WTC11 (cell line): ENCODE results near the gene ABCB6. TPM values are rescaled to one million over a fixed set of nuclear protein-coding genes. Genes with fewer than 3 reads are reported as not detected.
A peak's percentile ranks its signal among the peaks of the same experiment; 100 is the strongest.

Source experiments
- ATAC-seq: fragments of 200-7000 bp; cut with Tn5 transposase; 2 replicates; pipeline ENCODE4 v1.10.0; 2021; ENCODE audit warnings: mild to moderate bottlenecking, moderate library complexity
- CTCF ChIA-PET: fragments of 300-600 bp; sonication (Branson Sonifier 250); formaldehyde crosslinking; loops from one replicate; lab custom pipeline; 2021; ENCODE audit warnings: antibody characterized with exemption; lab: Charles Lee
- POLR2A ChIA-PET: fragments of 350-600 bp; sonication (Branson Sonifier 250); formaldehyde crosslinking; loops from one replicate; lab custom pipeline; 2021; ENCODE audit warnings: antibody characterized with exemption; lab: Charles Lee
- DNase-seq: peaks from one replicate; pipeline ENCODE4 v3.0.0; 2021; ENCODE audit warnings: low spot score
- H3K27ac Mint-ChIP-seq: 2 replicates; pipeline ENCODE4 v1.8.0; 2021; ENCODE audit warnings: mixed read lengths
- H3K27me3 Mint-ChIP-seq: 2 replicates; pipeline ENCODE4 v1.8.0; 2021; ENCODE audit warnings: low read depth, mild to moderate bottlenecking, moderate library complexity, mixed read lengths
- H3K36me3 Mint-ChIP-seq: 2 replicates; pipeline ENCODE4 v1.8.0; 2021; ENCODE audit warnings: mixed read lengths
- H3K4me1 Mint-ChIP-seq: 2 replicates; pipeline ENCODE4 v1.8.0; 2022; ENCODE audit warnings: mixed read lengths
- H3K4me3 Mint-ChIP-seq: 2 replicates; pipeline ENCODE4 v1.8.0; 2021; ENCODE audit warnings: mild to moderate bottlenecking, moderate library complexity, mixed read lengths
- H3K9me3 Mint-ChIP-seq: 2 replicates; pipeline ENCODE4 v1.8.0; 2021; ENCODE audit warnings: mixed read lengths
- EMX1 ChIP-seq: fragments of 250-450 bp; sonication (Bioruptor Pico); IDR thresholded peaks from 2 replicates; pipeline ENCODE4 v1.8.0; 2021; ENCODE audit warnings: mild to moderate bottlenecking
- HMGA2 ChIP-seq: fragments of 250-450 bp; sonication (Bioruptor Pico); IDR thresholded peaks from 2 replicates; pipeline ENCODE4 v1.4.0; 2021; ENCODE audit warnings: mild to moderate bottlenecking, moderate library complexity
- IRF2 ChIP-seq: sonication (generic); formaldehyde crosslinking; IDR thresholded peaks from 2 replicates; pipeline ENCODE4 v1.8.0; 2022; ENCODE audit warnings: low read depth, missing genetic modification reagents, borderline replicate concordance
- KAT7 ChIP-seq: sonication (generic); formaldehyde crosslinking; IDR thresholded peaks from 2 replicates; pipeline ENCODE4 v1.8.1; 2023; ENCODE audit warnings: missing genetic modification reagents, mild to moderate bottlenecking, borderline replicate concordance
- OVOL2 ChIP-seq: fragments of 250-450 bp; sonication (Bioruptor Pico); IDR thresholded peaks from 2 replicates; pipeline ENCODE4 v1.9.0; 2021; ENCODE audit warnings: mild to moderate bottlenecking, borderline replicate concordance
- ZNF219 ChIP-seq: sonication (generic); formaldehyde crosslinking; IDR thresholded peaks from 2 replicates; pipeline ENCODE4 v1.8.0; 2023; ENCODE audit warnings: missing genetic modification reagents, mild to moderate bottlenecking, borderline replicate concordance
- total RNA-seq: library from RNA; stranded (reverse); gene quantifications from 3 replicates; pipeline ENCODE4 v1.2.3, GENCODE V29; 2021
- TF ChIP-seq, protein P1 (sequence below): sonication (generic); formaldehyde crosslinking; IDR thresholded peaks from 2 replicates; pipeline ENCODE4 v1.8.1; 2022; ENCODE audit warnings: mild to moderate bottlenecking, missing genetic modification reagents, moderate library complexity, borderline replicate concordance
- TF ChIP-seq, protein P2 (sequence below): sonication (generic); formaldehyde crosslinking; IDR thresholded peaks from 2 replicates; pipeline ENCODE4 v1.8.0; 2022; ENCODE audit warnings: mild to moderate bottlenecking, missing genetic modification reagents
- TF ChIP-seq, protein P3 (sequence below): sonication (generic); formaldehyde crosslinking; IDR thresholded peaks from 2 replicates; pipeline ENCODE4 v1.8.1; 2023; ENCODE audit warnings: mild to moderate bottlenecking, missing genetic modification reagents, borderline replicate concordance
- TF ChIP-seq, protein P4 (sequence below): sonication (generic); formaldehyde crosslinking; IDR thresholded peaks from 2 replicates; pipeline ENCODE4 v1.8.0; 2023; ENCODE audit warnings: mild to moderate bottlenecking, missing genetic modification reagents
- TF ChIP-seq, protein P5 (sequence below): fragments of 200-600 bp; IDR thresholded peaks from 2 replicates; pipeline ENCODE4 v1.8.0; 2022; ENCODE audit warnings: antibody characterized with exemption
- TF ChIP-seq, protein P6 (sequence below): fragments of 250-450 bp; sonication (Bioruptor Pico); IDR thresholded peaks from 2 replicates; pipeline ENCODE4 v1.8.0; 2021; ENCODE audit warnings: mild to moderate bottlenecking

The ABCB6 gene
- total RNA-seq, 1 experiment from 2014 or later = 44.8 TPM

DNA sequence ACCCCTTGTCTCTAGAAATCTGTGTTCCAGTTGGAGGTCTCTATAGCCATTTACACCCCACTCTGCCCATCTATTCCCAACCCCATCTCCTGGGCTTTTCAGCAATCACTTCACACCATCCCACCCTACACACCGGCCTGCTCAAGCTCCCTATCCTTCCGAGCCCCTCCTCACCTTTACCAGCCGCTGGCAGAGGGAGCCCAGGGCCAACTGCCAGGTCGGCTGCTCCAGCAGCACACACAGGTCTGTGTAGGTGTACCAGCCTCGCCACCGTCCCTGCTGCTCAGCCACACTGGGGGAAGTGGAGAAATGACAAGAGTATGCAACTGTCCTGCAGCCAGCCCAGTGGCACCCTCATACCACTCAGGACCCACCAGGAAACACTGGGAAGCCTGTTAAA, 45.6 kb downstream of the ABCB6 start (continued):
- no peak for TF ChIP-seq HMGA2
- TF ChIP-seq, all 79 proteins: peak for 0

DNA sequence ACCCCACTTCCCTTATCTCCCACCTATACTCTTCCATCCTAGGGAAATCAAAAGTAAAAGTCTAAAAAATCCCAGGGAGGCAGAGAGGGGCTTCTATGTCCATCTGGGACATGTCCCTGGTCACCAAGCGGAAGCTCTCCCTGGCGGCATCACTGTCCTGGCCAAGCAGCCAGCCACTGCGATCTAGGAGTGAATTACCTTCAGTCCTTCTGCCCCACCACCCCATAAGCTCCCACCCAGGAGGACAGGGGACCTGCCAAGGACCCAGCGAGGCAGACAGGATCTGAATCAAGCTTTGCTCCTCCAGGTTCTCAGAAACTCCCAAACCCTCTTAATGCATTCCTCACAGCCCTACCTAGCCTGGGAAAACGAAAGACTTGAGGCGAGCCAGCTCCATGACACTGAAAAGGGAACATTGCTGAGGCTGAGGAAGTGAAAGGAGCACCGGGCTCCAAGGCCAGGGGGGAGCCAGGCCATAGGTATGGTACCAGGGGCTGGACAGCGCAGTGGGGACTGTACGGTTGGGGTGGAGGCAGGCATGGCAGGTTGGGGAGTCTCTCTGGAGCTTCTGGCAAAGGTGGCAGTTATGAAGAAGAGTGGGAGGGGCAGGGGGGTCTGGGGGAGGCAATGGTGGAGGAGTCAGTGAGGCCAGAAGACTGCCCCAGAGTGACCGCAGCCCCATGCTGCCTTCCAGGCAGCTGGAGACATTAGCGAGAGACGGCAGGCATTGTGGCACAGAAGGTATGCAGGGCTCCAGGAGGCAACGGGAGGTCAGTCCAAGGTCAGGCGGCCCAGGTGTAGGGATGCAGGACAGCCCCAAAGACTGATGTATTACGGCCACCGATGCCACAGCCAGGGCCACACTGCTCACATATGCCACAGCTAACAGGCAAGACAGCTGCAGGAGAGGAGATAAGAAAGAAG, 46.3 kb downstream of the ABCB6 start:
- TF ChIP-seq KAT7 (CRISPR knock-in tag) = no peak
- TF ChIP-seq, protein P1, sequence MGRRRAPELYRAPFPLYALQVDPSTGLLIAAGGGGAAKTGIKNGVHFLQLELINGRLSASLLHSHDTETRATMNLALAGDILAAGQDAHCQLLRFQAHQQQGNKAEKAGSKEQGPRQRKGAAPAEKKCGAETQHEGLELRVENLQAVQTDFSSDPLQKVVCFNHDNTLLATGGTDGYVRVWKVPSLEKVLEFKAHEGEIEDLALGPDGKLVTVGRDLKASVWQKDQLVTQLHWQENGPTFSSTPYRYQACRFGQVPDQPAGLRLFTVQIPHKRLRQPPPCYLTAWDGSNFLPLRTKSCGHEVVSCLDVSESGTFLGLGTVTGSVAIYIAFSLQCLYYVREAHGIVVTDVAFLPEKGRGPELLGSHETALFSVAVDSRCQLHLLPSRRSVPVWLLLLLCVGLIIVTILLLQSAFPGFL = no peak
- TF ChIP-seq, protein P2, sequence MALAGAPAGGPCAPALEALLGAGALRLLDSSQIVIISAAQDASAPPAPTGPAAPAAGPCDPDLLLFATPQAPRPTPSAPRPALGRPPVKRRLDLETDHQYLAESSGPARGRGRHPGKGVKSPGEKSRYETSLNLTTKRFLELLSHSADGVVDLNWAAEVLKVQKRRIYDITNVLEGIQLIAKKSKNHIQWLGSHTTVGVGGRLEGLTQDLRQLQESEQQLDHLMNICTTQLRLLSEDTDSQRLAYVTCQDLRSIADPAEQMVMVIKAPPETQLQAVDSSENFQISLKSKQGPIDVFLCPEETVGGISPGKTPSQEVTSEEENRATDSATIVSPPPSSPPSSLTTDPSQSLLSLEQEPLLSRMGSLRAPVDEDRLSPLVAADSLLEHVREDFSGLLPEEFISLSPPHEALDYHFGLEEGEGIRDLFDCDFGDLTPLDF (CRISPR knock-in tag) = no peak
- TF ChIP-seq IRF2 (CRISPR knock-in tag) = no peak
- TF ChIP-seq, protein P3, sequence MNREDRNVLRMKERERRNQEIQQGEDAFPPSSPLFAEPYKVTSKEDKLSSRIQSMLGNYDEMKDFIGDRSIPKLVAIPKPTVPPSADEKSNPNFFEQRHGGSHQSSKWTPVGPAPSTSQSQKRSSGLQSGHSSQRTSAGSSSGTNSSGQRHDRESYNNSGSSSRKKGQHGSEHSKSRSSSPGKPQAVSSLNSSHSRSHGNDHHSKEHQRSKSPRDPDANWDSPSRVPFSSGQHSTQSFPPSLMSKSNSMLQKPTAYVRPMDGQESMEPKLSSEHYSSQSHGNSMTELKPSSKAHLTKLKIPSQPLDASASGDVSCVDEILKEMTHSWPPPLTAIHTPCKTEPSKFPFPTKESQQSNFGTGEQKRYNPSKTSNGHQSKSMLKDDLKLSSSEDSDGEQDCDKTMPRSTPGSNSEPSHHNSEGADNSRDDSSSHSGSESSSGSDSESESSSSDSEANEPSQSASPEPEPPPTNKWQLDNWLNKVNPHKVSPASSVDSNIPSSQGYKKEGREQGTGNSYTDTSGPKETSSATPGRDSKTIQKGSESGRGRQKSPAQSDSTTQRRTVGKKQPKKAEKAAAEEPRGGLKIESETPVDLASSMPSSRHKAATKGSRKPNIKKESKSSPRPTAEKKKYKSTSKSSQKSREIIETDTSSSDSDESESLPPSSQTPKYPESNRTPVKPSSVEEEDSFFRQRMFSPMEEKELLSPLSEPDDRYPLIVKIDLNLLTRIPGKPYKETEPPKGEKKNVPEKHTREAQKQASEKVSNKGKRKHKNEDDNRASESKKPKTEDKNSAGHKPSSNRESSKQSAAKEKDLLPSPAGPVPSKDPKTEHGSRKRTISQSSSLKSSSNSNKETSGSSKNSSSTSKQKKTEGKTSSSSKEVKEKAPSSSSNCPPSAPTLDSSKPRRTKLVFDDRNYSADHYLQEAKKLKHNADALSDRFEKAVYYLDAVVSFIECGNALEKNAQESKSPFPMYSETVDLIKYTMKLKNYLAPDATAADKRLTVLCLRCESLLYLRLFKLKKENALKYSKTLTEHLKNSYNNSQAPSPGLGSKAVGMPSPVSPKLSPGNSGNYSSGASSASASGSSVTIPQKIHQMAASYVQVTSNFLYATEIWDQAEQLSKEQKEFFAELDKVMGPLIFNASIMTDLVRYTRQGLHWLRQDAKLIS (CRISPR knock-in tag) = no peak
- no peak for TF ChIP-seq ZNF219 (CRISPR knock-in tag)
- no peak for TF ChIP-seq OVOL2
- no peak for TF ChIP-seq EMX1 (CRISPR knock-in tag)
- TF ChIP-seq, protein P4, sequence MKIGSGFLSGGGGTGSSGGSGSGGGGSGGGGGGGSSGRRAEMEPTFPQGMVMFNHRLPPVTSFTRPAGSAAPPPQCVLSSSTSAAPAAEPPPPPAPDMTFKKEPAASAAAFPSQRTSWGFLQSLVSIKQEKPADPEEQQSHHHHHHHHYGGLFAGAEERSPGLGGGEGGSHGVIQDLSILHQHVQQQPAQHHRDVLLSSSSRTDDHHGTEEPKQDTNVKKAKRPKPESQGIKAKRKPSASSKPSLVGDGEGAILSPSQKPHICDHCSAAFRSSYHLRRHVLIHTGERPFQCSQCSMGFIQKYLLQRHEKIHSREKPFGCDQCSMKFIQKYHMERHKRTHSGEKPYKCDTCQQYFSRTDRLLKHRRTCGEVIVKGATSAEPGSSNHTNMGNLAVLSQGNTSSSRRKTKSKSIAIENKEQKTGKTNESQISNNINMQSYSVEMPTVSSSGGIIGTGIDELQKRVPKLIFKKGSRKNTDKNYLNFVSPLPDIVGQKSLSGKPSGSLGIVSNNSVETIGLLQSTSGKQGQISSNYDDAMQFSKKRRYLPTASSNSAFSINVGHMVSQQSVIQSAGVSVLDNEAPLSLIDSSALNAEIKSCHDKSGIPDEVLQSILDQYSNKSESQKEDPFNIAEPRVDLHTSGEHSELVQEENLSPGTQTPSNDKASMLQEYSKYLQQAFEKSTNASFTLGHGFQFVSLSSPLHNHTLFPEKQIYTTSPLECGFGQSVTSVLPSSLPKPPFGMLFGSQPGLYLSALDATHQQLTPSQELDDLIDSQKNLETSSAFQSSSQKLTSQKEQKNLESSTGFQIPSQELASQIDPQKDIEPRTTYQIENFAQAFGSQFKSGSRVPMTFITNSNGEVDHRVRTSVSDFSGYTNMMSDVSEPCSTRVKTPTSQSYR (CRISPR knock-in tag) = no peak
- no peak for ATAC-seq
- peaks cover 14% of the 10 kb centered on the region for H3K4me1 Mint-ChIP-seq
- no peak overlapping the region for H3K4me3 Mint-ChIP-seq
- DNase-seq = no peak
- CTCF ChIA-PET = interaction anchor here (0.5 to 4.0 kb wide), 9 partner anchors 10 to 857 kb away, joined by 3 to 15 read pairs (median 4); partner anchors contain the start of genes ABCB6 and ZFAND2B
- no peaks in the 10 kb centered on the region for H3K27me3 Mint-ChIP-seq
- POLR2A ChIA-PET = interaction anchor here (0.5 kb wide), 1 partner anchor 288 kb away, joined by 3 read pairs; no protein-coding TSS in a partner anchor
- no peaks in the 10 kb centered on the region for H3K9me3 Mint-ChIP-seq
- H3K27ac Mint-ChIP-seq = no peak overlapping the region
- peaks cover 7% of the 10 kb centered on the region; the same call in 1 of the 2 replicates for H3K36me3 Mint-ChIP-seq

DNA sequence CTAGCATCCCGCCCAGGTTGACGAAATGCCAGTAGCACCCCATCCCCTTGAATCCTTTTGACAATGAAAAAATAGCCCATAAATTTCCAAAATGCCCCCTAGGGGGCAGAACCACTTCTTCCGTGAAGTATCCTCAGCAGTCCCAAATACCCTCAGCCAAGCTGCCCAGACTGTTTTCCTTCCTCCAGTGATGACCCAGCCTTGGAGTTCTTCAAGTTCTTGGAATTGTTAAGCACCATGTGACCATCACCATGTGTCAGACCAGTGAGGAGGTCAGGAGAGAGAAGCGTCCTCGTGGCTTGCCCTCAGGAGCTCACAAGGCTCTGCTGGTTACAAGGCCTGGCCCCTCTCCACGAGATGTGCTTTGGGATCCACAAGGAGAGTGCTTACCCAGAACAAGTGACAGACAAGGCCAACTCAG, 47.5 kb downstream of the ABCB6 start:
- TF ChIP-seq, protein P5, sequence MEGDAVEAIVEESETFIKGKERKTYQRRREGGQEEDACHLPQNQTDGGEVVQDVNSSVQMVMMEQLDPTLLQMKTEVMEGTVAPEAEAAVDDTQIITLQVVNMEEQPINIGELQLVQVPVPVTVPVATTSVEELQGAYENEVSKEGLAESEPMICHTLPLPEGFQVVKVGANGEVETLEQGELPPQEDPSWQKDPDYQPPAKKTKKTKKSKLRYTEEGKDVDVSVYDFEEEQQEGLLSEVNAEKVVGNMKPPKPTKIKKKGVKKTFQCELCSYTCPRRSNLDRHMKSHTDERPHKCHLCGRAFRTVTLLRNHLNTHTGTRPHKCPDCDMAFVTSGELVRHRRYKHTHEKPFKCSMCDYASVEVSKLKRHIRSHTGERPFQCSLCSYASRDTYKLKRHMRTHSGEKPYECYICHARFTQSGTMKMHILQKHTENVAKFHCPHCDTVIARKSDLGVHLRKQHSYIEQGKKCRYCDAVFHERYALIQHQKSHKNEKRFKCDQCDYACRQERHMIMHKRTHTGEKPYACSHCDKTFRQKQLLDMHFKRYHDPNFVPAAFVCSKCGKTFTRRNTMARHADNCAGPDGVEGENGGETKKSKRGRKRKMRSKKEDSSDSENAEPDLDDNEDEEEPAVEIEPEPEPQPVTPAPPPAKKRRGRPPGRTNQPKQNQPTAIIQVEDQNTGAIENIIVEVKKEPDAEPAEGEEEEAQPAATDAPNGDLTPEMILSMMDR = peak; percentile 46; the same call in 1 of the 2 replicates
- TF ChIP-seq, protein P6, sequence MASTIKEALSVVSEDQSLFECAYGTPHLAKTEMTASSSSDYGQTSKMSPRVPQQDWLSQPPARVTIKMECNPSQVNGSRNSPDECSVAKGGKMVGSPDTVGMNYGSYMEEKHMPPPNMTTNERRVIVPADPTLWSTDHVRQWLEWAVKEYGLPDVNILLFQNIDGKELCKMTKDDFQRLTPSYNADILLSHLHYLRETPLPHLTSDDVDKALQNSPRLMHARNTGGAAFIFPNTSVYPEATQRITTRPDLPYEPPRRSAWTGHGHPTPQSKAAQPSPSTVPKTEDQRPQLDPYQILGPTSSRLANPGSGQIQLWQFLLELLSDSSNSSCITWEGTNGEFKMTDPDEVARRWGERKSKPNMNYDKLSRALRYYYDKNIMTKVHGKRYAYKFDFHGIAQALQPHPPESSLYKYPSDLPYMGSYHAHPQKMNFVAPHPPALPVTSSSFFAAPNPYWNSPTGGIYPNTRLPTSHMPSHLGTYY (CRISPR knock-in tag) = no peak
- TF ChIP-seq, all 79 proteins: peak for 1
- peak; percentile 74 for ATAC-seq
- no peaks in the 10 kb centered on the region for H3K9me3 Mint-ChIP-seq
- ChIA-PET POLR2A (no interaction called here), CTCF (interaction anchor here (0.8 to 4.0 kb wide), 15 partner anchors 8 to 180 kb away, joined by 3 to 15 read pairs (median 4); partner anchors contain the start of genes GLB1L, STK16 and ZFAND2B)
- DNase-seq = peak; percentile 23
- H3K36me3 Mint-ChIP-seq = peaks cover 7% of the 10 kb centered on the region; the same call in 1 of the 2 replicates
- peaks cover 9% of the 10 kb centered on the region; the same call in 1 of the 2 replicates for H3K4me1 Mint-ChIP-seq
- no peaks in the 10 kb centered on the region for H3K27me3 Mint-ChIP-seq
- peak overlapping the region; percentile 88 for H3K27ac Mint-ChIP-seq
- H3K4me3 Mint-ChIP-seq = no peak overlapping the region
